Body of pancreas (tissue), 4 donors: ENCODE data around the gene CHN2. TPM values are rescaled to one million over a fixed set of nuclear protein-coding genes. Genes with fewer than 3 reads are reported as not detected.

Source experiments
- ATAC-seq: fragments of 150-250 bp; one replicate; pipeline ENCODE4 v1.9.1; 2016
- DNase-seq, 4 donors: peaks; one replicate each; pipeline ENCODE4 v3.0.0-alpha.2; 2019
- H3K27ac ChIP-seq, 4 donors: fragments of 200-600 bp; sonication (generic); 1 replicate in 3 of 4; 2 replicates in 1 of 4; pipeline versions ENCODE4 v1.5.1 to v1.6.1; 2016 to 2019; ENCODE audit warnings: mild to moderate bottlenecking in 1 of 4, mixed read lengths in 1 of 4, moderate library complexity in 1 of 4
- H3K27me3 ChIP-seq, 2 donors: fragments of 200-600 bp; sonication (generic); one replicate each; pipeline ENCODE4 v1.6.0; 2016; ENCODE audit warnings: mild to moderate bottlenecking in 1 of 2
- H3K36me3 ChIP-seq, 2 donors: fragments of 200-600 bp; sonication (generic); replicated peaks in 1 of 2; 2 replicates each; pipeline ENCODE4 v1.5.1; 2016; ENCODE audit warnings: low read depth in 2 of 2; ENCODE audit not compliant: insufficient read depth in 1 of 2
- H3K4me1 ChIP-seq: fragments of 200-600 bp; sonication (generic); one replicate; pipeline ENCODE4 v1.6.0; 2016
- H3K4me3 ChIP-seq, 2 donors: fragments of 200-600 bp; sonication (generic); 1 replicate in 1 of 2; 2 replicates in 1 of 2; pipeline ENCODE4 v1.5.1; 2016 to 2019
- H3K9me3 ChIP-seq, 3 donors: fragments of 200-600 bp; sonication (generic); 1 replicate in 2 of 3; 2 replicates in 1 of 3; pipeline ENCODE4 v1.5.1; 2016
- CTCF ChIP-seq, 7 experiments: fragments of 450-650 bp in 4 of 7; fragments of 200-600 bp in 3 of 7; sonication (generic) in 3 of 7; IDR thresholded peaks; one replicate each; pipeline ENCODE4 v1.5.1; 2016 to 2019; ENCODE audit warnings: antibody characterized with exemption in 7 of 7
- POLR2A ChIP-seq, 3 donors: fragments of 450-650 bp; IDR thresholded peaks; one replicate each; pipeline ENCODE4 v1.6.1; 2016; ENCODE audit warnings: antibody characterized with exemption in 3 of 3, mild to moderate bottlenecking in 2 of 3
- WGBS, 2 donors: methylation state at CpG; one replicate each; pipeline ENCODE4 v1.1.5; 2017; 5-methylcytosine and 5-hydroxymethylcytosine counted together
- intact Hi-C: fragments of 100-400 bp; cut with DNase I; formaldehyde crosslinking; loops from one replicate; pipeline ENCODE4 v1.15.1; 2023
- total RNA-seq, 2 donors: library from RNA; depleted of rRNA; stranded (reverse); fragments of >200 nt; gene quantifications; one replicate each; pipeline ENCODE4 v1.1.0, GENCODE V29; 2016

Gene CHN2
- total RNA-seq, 2 donors from 2014 or later, result 55.7 to 58.6 TPM

- Histone ChIP-seq H3K27me3 (no peaks in the 10 kb centered on the region), H3K9me3 (no peaks in the 10 kb centered on the region), H3K4me1 (no peaks in the 10 kb centered on the region), H3K4me3 (no peak overlapping the region), H3K27ac (no peak overlapping the region), H3K36me3 (no peaks in the 10 kb centered on the region)
- intact Hi-C loops, result no loop called here
- TF ChIP-seq POLR2A (IDR thresholded peaks at IDR 0.05) (no peak), CTCF (IDR thresholded peaks at IDR 0.05) (no peak)
- 61 to 76% methylated on average over 3 of the region's 3 CpGs for WGBS, 2 donors
- no peak for ATAC-seq
- DNase-seq, result no peak
Measured at GRCh38 chr7:29158795-29159423, 35.7 kb upstream of the CHN2 start.

- Histone ChIP-seq H3K27me3 (no peaks in the 10 kb centered on the region), H3K4me1 (no peaks in the 10 kb centered on the region), H3K9me3 (no peaks in the 10 kb centered on the region), H3K36me3 (no peaks in the 10 kb centered on the region), H3K4me3 (no peak overlapping the region), H3K27ac (no peak overlapping the region)
- DNase-seq, result no peak
- TF ChIP-seq POLR2A (IDR thresholded peaks at IDR 0.05), result no peak
- TF ChIP-seq CTCF (IDR thresholded peaks at IDR 0.05), result no peak
- intact Hi-C loops, result no loop called here
- WGBS, 2 donors, result 48 to 66% methylated on average over 2 of the region's 2 CpGs
- ATAC-seq, result no peak
Measured at GRCh38 chr7:29160080-29160479, 34.5 kb upstream of the CHN2 start.

- no peak overlapping the region for H3K4me3 ChIP-seq
- intact Hi-C loops, result no loop called here
- ATAC-seq (no peak), DNase-seq (no peak)
- no peaks in the 10 kb centered on the region for H3K36me3 ChIP-seq
- no peaks in the 10 kb centered on the region for H3K4me1 ChIP-seq
- no peaks in the 10 kb centered on the region for H3K9me3 ChIP-seq
- 78 to 91% methylated on average over 4 of the region's 4 CpGs for WGBS, 2 donors
- H3K27me3 ChIP-seq, result no peaks in the 10 kb centered on the region
- TF ChIP-seq POLR2A (IDR thresholded peaks at IDR 0.05) (no peak), CTCF (IDR thresholded peaks at IDR 0.05) (no peak)
- H3K27ac ChIP-seq, result no peak overlapping the region
Measured at GRCh38 chr7:29161231-29161630, 33.3 kb upstream of the CHN2 start.

- WGBS, 2 donors, result 85 to 87% methylated on average over 6 of the region's 6 CpGs
- Histone ChIP-seq H3K4me1 (no peaks in the 10 kb centered on the region), H3K9me3 (no peaks in the 10 kb centered on the region), H3K27me3 (no peaks in the 10 kb centered on the region), H3K36me3 (no peaks in the 10 kb centered on the region), H3K4me3 (no peak overlapping the region), H3K27ac (no peak overlapping the region)
- DNase-seq (no peak), ATAC-seq (no peak)
- TF ChIP-seq POLR2A (IDR thresholded peaks at IDR 0.05), result no peak
- TF ChIP-seq CTCF (IDR thresholded peaks at IDR 0.05), result no peak
- intact Hi-C loops, result no loop called here
Measured at GRCh38 chr7:29162577-29162976, 32.0 kb upstream of the CHN2 start.

GRCh38 chr7:29163854-29164253 lies 30.7 kb upstream of the CHN2 start:
- ATAC-seq (no peak), DNase-seq (no peak)
- intact Hi-C loops, result no loop called here
- no peaks in the 10 kb centered on the region for H3K27me3 ChIP-seq
- WGBS, 2 donors, result 13 to 19% methylated on average over 3 of the region's 3 CpGs
- no peak overlapping the region for H3K4me3 ChIP-seq
- no peaks in the 10 kb centered on the region for H3K9me3 ChIP-seq
- no peaks in the 10 kb centered on the region for H3K4me1 ChIP-seq
- TF ChIP-seq POLR2A (IDR thresholded peaks at IDR 0.05) (no peak), CTCF (IDR thresholded peaks at IDR 0.05) (peak in 1 of 7 experiments; percentile 5)
- H3K27ac ChIP-seq, result peak overlapping the region in 1 of 4 donors; percentile 60
- H3K36me3 ChIP-seq, result no peaks in the 10 kb centered on the region
